AG08396 (cell line): ENCODE measurements around the gene PPIA.

Experiments used
- DNase-seq: peaks from one replicate; pipeline ENCODE4 v3.0.0; 2012; ENCODE audit warnings: low spot score, mixed read lengths

The PPIA gene

GRCh38 chr7:44796504-44797328 is at the start of gene PPIA:
TSS of gene PPIA (plus strand) at chr7:44796681. CDS start at chr7:44796725, 44 bp downstream.
- DNase-seq: peak; percentile 100

GRCh38 chr7:44748045-44748947 is 48.2 kb upstream of the PPIA start, which contains the start of gene ZMIZ2:
TSS of gene ZMIZ2 (plus strand) at chr7:44748847. CDS start at chr7:44756250, 7,403 bp downstream.
- DNase-seq: peak; percentile 99

GRCh38 chr7:44748948-44749731 is 47.3 kb upstream of the PPIA start:
- peak; percentile 27 for DNase-seq

GRCh38 chr7:44749992-44750391 is 46.5 kb upstream of the PPIA start:
- no peak for DNase-seq

- no peak for DNase-seq
Measured at GRCh38 chr7:44750424-44750823, 46.1 kb upstream of the PPIA start.

- peak; percentile 12 for DNase-seq
Measured at GRCh38 chr7:44750921-44751571, 45.4 kb upstream of the PPIA start.

GRCh38 chr7:44752822-44753221 is 43.7 kb upstream of the PPIA start:
- no peak for DNase-seq

- no peak for DNase-seq
Measured at GRCh38 chr7:44754802-44755697, 41.4 kb upstream of the PPIA start.

- DNase-seq: peak; percentile 24
Measured at GRCh38 chr7:44755698-44756627, 40.5 kb upstream of the PPIA start.

- DNase-seq: no peak
Measured at GRCh38 chr7:44756904-44757303, 39.6 kb upstream of the PPIA start.

GRCh38 chr7:44757311-44757710 is 39.2 kb upstream of the PPIA start:
- DNase-seq: peak; percentile 9

GRCh38 chr7:44757739-44758138 is 38.7 kb upstream of the PPIA start:
- DNase-seq: no peak

GRCh38 chr7:44759246-44759645 is 37.2 kb upstream of the PPIA start:
- DNase-seq: no peak

GRCh38 chr7:44760034-44760580 is 36.4 kb upstream of the PPIA start:
- DNase-seq: no peak

- peak; percentile 65 for DNase-seq
Measured at GRCh38 chr7:44761207-44762161, 35.0 kb upstream of the PPIA start.

- no peak for DNase-seq
Measured at GRCh38 chr7:44762300-44762699, 34.2 kb upstream of the PPIA start.

GRCh38 chr7:44762726-44763522 is 33.6 kb upstream of the PPIA start:
- DNase-seq: no peak
